MM.1S (cell line): ENCODE measurements around the gene ZFAND4.

Source experiments
- EZH2 ChIP-seq: fragments of 300-600 bp; sonication (generic); optimal IDR thresholded peaks from 2 replicates; pipeline ENCODE3; 2017; ENCODE audit warnings: low read depth, mild to moderate bottlenecking, antibody characterized with exemption, low read length, mixed read lengths
- TF ChIP-seq, protein P1 (sequence below): fragments of 300-600 bp; sonication (generic); IDR thresholded peaks from 2 replicates; pipeline ENCODE4 v1.5.1; 2016; ENCODE audit warnings: antibody characterized with exemption, low read length, mixed read lengths

DNA sequence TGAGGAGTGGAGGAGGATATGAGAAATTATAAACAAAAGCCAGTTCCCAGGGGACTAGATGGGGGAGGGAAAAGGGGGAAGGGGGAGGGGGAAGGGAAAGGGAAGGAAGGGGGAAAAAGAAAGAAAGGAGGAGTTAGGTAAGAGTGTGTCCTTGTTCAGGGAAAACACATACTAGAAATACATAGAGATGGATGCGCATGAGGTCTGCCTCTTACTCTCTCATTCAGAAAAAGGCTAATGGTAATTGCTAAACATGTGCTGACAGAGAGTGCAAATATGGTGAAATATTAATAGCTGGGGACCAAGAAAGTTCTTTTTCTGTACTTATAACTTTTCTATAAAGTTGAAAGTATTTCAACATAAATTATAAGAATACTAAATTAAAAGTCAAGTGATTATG lies 64.5 kb downstream of the ZFAND4 start:
- TF ChIP-seq, protein P1, sequence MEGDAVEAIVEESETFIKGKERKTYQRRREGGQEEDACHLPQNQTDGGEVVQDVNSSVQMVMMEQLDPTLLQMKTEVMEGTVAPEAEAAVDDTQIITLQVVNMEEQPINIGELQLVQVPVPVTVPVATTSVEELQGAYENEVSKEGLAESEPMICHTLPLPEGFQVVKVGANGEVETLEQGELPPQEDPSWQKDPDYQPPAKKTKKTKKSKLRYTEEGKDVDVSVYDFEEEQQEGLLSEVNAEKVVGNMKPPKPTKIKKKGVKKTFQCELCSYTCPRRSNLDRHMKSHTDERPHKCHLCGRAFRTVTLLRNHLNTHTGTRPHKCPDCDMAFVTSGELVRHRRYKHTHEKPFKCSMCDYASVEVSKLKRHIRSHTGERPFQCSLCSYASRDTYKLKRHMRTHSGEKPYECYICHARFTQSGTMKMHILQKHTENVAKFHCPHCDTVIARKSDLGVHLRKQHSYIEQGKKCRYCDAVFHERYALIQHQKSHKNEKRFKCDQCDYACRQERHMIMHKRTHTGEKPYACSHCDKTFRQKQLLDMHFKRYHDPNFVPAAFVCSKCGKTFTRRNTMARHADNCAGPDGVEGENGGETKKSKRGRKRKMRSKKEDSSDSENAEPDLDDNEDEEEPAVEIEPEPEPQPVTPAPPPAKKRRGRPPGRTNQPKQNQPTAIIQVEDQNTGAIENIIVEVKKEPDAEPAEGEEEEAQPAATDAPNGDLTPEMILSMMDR = no peak
- TF ChIP-seq EZH2 = no peak
